ENCODE data around the gene CASR. TPM values are rescaled to one million over a fixed set of nuclear protein-coding genes. Genes with fewer than 3 reads are reported as not detected.
"Not testable (repeated sequence)": the region's sequence is repeated elsewhere in the genome, so short reads cannot be mapped to it uniquely, and the experiment has no call there.

CASR gene
- total RNA-seq, 1 experiment from 2014 or later: not detected

GRCh38 chr3:122200661-122201060, 17.2 kb downstream of the CASR start:
- ChIA-PET POLR2A (ENCODE audit: unreplicated experiment) (no interaction called here), CTCF (no interaction called here)
- DNase-seq (no peak), ATAC-seq (no peak)
- H3K9ac ChIP-seq (ENCODE audit: low read length): no peak overlapping the region
- no peaks in the 10 kb centered on the region for H3K4me1 ChIP-seq (ENCODE audit: insufficient read depth, low read length)
- no peak overlapping the region for H3K27ac ChIP-seq (ENCODE audit: low read length)
- no TSS peak for BruUV-seq (replicated peaks)
- no peak overlapping the region for H3K4me3 ChIP-seq (ENCODE audit: low read length)
- H2AFZ ChIP-seq (ENCODE audit: low read length): no peak overlapping the region
- no peaks in the 10 kb centered on the region for H3K9me3 ChIP-seq (ENCODE audit: low read length)
- no peak for TF ChIP-seq CTCF (conservative IDR thresholded peaks at IDR 0.05; ENCODE audit: low read depth, low read length)
- no peak for TF ChIP-seq EZH2 (IDR thresholded peaks at IDR 0.05; ENCODE audit: low read length, unreplicated experiment)
- TF ChIP-seq EZH2phosphoT487 (IDR thresholded peaks at IDR 0.05; ENCODE audit: borderline replicate concordance, low read length): no peak
- H3K27me3 ChIP-seq (ENCODE audit: low read length): peaks cover 58% of the 10 kb centered on the region
- intact Hi-C loops (cut with micrococcal nuclease): no loop called here
- H3F3A ChIP-seq (ENCODE audit: low read length, unreplicated experiment): no peaks in the 10 kb centered on the region
- H3K79me2 ChIP-seq (ENCODE audit: low read length): no peaks in the 10 kb centered on the region
- H3K4me2 ChIP-seq (ENCODE audit: low read length): no peak overlapping the region
- no peaks in the 10 kb centered on the region for H3K36me3 ChIP-seq (ENCODE audit: low read depth, low read length)
- H4K20me1 ChIP-seq (ENCODE audit: low read length): no peaks in the 10 kb centered on the region
- no peaks in the 10 kb centered on the region for H3K9me2 ChIP-seq (replicated peaks; ENCODE audit: low read length)

- H2AFZ ChIP-seq (ENCODE audit: low read length); H3K27ac ChIP-seq (ENCODE audit: low read length); H3K9ac ChIP-seq (ENCODE audit: low read length); H3F3A ChIP-seq (ENCODE audit: low read length, unreplicated experiment); H3K9me3 ChIP-seq (ENCODE audit: low read length); H3K36me3 ChIP-seq (ENCODE audit: low read depth, low read length); BruUV-seq (replicated peaks); H3K4me1 ChIP-seq (ENCODE audit: insufficient read depth, low read length); H3K4me2 ChIP-seq (ENCODE audit: low read length); H3K4me3 ChIP-seq (ENCODE audit: low read length); ATAC-seq; POLR2A ChIA-PET (ENCODE audit: unreplicated experiment); DNase-seq; CTCF ChIA-PET; H4K20me1 ChIP-seq (ENCODE audit: low read length); H3K79me2 ChIP-seq (ENCODE audit: low read length); intact Hi-C loops (cut with micrococcal nuclease); H3K9me2 ChIP-seq (replicated peaks; ENCODE audit: low read length): not testable (repeated sequence)
- peaks cover 66% of the 10 kb centered on the region for H3K27me3 ChIP-seq (ENCODE audit: low read length)
Measured at GRCh38 chr3:122201476-122201875, 18.0 kb downstream of the CASR start.

GRCh38 chr3:122208579-122208978, 25.1 kb downstream of the CASR start:
- H3K4me2 ChIP-seq (ENCODE audit: low read length): no peak overlapping the region
- H3K4me1 ChIP-seq (ENCODE audit: insufficient read depth, low read length): no peaks in the 10 kb centered on the region
- ChIA-PET CTCF (interaction anchor here (0.5 kb wide), 1 partner anchor 662 kb away, joined by 6 read pairs; no protein-coding TSS in a partner anchor), POLR2A (ENCODE audit: unreplicated experiment) (no interaction called here)
- no peak overlapping the region for H3K9ac ChIP-seq (ENCODE audit: low read length)
- no peaks in the 10 kb centered on the region for H3K36me3 ChIP-seq (ENCODE audit: low read depth, low read length)
- H4K20me1 ChIP-seq (ENCODE audit: low read length): no peaks in the 10 kb centered on the region
- no TSS peak for BruUV-seq (replicated peaks)
- H3K27me3 ChIP-seq (ENCODE audit: low read length): peaks cover 56% of the 10 kb centered on the region
- H3K27ac ChIP-seq (ENCODE audit: low read length): no peak overlapping the region
- no peaks in the 10 kb centered on the region for H3K9me3 ChIP-seq (ENCODE audit: low read length)
- H3F3A ChIP-seq (ENCODE audit: low read length, unreplicated experiment): no peaks in the 10 kb centered on the region
- H3K4me3 ChIP-seq (ENCODE audit: low read length): no peak overlapping the region
- TF ChIP-seq CTCF (conservative IDR thresholded peaks at IDR 0.05; ENCODE audit: low read depth, low read length) (no peak), EZH2 (IDR thresholded peaks at IDR 0.05; ENCODE audit: low read length, unreplicated experiment) (no peak), EZH2phosphoT487 (IDR thresholded peaks at IDR 0.05; ENCODE audit: borderline replicate concordance, low read length) (no peak)
- ATAC-seq: no peak
- H3K9me2 ChIP-seq (replicated peaks; ENCODE audit: low read length): no peaks in the 10 kb centered on the region
- intact Hi-C loops (cut with micrococcal nuclease): no loop called here
- no peak for DNase-seq
- no peaks in the 10 kb centered on the region for H3K79me2 ChIP-seq (ENCODE audit: low read length)
- H2AFZ ChIP-seq (ENCODE audit: low read length): no peak overlapping the region

All from PC-3 (cell line).